Inferior parietal cortex (tissue), 1 donor: ENCODE results near the gene SPRED2.

ENCODE experiments used
- DNase-seq: peaks from one replicate; pipeline ENCODE4 v3.0.0-alpha.2; 2016; ENCODE audit errors: extremely low spot score

The SPRED2 gene

GRCh38 chr2:65432227-65433190 lies at the start of gene SPRED2:
SPRED2 (minus strand) TSS chr2:65432599; CDS start chr2:65431987, 612 bp downstream.
- DNase-seq: peak; percentile 91

DNA sequence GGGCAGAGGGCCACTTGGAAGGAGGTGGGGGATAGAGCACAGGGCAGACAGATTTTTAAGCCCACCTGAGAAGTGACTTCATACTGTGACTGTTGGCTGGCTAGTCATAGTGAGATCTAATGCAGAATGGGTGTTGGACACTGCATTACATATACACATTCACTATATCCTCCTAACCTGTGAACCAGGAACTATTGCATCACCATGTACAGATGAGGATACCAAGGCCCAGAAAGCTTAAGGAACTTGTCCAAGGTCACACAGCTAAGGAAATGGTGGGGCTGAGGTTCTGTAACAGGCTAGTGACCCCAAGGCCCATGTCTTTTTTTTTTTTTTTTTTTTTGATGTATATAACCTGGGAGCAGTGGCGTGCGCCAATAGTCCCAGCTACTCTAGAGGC lies 49.6 kb upstream of the SPRED2 start:
- no peak for DNase-seq

DNA sequence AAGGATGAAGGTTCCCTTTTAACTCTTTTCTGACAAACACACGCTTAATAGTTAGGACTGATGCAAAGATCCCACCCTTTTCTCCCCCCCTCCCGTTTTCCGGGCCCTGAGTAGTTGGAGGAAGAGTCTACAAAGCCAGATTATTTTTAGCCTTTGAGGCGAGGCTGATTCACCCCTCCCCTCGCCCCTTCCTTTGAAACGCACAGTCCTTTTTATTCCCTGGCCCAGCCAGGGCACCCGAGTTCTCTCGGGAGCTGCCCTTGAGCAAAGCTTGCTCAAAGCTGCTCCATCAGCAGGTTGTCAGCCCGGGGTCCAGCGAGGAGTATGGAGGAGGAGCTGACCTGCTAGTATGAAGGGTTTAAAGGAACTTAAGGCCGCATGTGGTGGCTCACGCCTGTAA lies 47.1 kb upstream of the SPRED2 start:
- no peak for DNase-seq

DNA sequence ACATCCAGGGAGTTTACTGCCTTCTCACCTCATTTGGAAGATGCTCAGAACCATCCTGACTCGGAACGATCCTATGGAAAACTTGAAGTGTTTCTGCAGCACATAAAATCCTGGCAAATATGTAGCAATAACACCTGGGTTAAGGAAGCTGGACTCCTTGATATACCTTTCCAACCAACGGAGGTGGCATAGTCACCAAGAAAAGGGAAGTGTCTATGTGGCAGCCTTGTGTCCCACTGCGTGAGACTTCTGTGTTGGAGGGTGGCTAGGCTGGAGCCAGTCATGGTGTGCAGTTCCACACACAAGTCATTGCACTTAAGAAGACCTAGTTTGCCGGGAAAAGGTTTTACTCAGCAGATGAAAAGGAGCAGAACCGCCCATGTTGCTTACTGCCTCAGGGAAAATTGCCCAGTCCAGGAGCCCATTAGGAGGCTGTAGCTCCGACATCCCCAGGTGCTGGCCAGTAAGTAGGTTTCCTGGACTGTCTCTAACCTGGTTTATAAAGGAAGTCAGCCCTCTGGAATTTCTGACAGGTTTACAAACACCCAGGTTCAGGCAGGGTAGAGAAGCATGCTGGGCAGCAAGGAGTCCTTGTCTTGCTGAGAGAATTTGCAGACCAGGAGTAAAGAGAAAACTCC lies 46.2 kb upstream of the SPRED2 start:
- DNase-seq: no peak

- DNase-seq: no peak
Measured at GRCh38 chr2:65477590-65477989, 45.2 kb upstream of the SPRED2 start.

DNA sequence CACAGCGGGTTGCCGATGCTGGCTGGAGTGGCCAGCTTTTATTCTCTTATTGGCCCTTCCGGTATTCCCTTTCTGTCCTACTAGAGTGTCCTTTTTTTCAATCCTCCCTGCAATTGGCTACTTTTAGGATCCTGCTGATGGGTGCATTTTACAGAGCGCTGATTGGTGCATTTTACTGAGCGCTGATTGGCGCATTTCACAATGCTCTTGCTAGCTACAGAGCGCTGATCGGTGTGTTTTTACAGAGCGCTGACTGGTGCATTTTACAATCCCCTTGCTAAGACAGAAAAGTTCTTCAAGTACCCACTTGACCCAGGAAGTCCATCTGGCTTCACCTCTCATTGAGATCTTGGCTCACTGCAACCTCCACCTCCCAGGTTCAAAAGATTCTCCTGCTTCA lies 44.4 kb upstream of the SPRED2 start:
- no peak for DNase-seq

DNA sequence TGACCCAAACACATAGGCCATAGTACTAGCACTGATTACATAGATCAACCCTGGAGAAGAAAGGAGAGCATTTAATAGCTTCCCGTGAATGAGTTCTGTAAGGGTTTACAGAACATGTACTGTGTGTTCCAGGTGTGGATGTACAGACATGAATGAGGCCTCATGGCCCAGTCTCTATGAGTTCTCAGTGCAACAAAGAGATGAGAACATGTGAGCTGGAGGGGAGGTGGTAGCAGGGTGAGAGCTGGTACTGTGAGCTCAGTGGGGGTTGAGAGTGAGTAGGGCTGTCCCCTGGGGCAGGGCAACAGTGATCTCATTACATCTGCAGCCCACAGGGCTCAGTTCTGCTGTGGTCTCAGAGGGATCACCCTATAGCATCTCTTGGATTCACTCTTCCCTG lies 42.6 kb upstream of the SPRED2 start:
- DNase-seq: no peak

- DNase-seq: no peak
Measured at GRCh38 chr2:65473045-65473444, 40.6 kb upstream of the SPRED2 start.

GRCh38 chr2:65471409-65471808 lies 39.0 kb upstream of the SPRED2 start:
- no peak for DNase-seq

GRCh38 chr2:65466551-65466950 lies 34.2 kb upstream of the SPRED2 start:
- DNase-seq: no peak

- no peak for DNase-seq
Measured at GRCh38 chr2:65465857-65466256, 33.5 kb upstream of the SPRED2 start.

DNA sequence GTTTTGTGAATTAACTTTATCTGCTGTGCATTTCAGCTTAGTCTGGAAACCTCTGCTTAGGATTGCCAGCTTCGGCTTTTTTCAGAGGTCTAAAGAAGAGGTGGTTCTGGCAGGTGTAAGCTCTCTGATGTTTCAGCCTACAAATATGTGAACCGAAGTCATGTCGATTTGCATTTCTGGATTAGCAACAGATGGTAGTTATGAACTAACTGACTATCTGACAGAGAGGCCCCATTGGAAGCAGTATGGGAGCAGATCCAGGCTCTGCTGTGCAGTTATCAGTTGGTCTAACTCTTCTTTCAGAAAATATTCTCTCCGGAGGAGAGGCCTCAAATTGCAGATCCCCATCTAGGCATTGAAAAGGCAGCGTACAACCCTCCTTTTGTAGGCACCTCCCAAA lies 32.7 kb upstream of the SPRED2 start:
- DNase-seq: no peak

DNA sequence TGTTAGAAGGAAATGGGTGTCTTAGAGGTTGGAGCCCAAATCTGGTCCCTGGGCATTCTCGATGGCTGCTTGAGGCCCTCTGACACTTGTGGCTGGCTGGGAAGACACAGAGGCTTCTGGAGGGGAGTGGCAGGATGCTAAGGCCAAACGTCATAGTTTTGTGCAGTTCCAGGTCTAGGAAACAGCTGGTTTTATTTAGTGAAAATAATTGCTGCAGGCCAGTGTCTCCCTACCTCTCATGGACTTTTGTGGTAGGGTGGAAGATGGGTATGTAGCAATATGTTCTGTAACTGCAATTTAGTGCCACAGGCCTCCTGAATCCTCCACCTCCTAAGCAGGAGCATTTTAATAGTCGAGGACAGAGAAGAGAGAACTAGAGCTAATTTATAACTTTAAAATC lies 32.2 kb upstream of the SPRED2 start:
- no peak for DNase-seq

DNA sequence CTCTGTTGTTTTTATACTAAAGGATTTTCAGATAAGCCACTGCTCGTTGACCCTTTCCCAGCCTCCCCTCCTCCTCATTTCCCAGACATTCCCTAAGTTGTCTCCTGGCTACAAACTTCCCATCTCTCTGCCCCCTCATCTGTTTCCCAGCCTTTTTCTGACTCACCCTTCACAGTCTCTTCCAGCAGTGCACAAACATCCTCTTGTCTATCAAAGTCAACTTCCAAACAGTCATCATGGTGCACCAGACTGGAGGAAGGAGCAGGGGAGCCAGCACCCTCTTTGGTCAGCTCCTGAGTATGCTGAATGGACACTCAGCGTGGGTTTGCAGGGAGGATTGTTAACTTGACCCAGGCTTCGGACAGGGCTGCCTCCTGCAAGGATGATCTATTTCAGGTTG lies 26.6 kb upstream of the SPRED2 start:
- no peak for DNase-seq

- no peak for DNase-seq
Measured at GRCh38 chr2:65456886-65457285, 24.5 kb upstream of the SPRED2 start.

DNA sequence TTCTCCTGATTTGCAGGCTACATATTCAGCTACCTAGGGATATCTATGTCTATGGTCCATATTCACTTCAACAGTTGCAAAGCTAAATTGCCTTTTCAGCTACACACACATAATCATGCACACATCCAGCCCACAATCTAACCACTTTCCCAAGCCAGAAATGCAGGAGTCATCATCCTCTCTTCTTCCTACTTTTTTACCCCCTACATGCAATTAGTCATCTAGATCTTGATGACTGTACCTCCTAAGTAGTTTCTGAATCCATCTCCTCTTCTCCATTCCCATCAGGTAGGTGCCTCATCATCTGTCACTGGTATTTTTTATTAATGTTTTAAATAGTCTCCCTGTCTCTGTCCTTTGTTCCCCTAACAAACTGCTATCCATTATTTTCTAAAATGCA lies 23.7 kb upstream of the SPRED2 start:
- no peak for DNase-seq

- DNase-seq: no peak
Measured at GRCh38 chr2:65453916-65454315, 21.5 kb upstream of the SPRED2 start.

- DNase-seq: no peak
Measured at GRCh38 chr2:65452150-65452895, 19.9 kb upstream of the SPRED2 start.

DNA sequence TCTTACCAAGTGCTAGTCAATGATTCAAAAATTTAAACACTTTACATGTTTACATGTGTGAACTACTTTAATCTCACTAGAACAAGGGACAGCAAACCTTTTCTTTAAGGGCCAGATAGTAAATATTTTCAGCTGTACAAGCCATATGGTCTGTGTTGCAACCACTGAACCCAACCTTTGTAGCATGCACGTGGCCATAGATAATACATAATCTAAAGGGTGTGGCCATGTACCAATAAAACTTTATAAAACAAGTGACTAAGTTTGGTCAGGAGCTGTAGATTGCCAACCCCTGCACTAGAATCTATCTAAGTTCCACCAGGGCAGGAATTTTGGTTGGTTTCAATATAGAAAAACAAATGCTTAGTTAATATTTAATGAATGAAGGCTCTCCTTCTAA lies 18.4 kb upstream of the SPRED2 start:
- no peak for DNase-seq

DNA sequence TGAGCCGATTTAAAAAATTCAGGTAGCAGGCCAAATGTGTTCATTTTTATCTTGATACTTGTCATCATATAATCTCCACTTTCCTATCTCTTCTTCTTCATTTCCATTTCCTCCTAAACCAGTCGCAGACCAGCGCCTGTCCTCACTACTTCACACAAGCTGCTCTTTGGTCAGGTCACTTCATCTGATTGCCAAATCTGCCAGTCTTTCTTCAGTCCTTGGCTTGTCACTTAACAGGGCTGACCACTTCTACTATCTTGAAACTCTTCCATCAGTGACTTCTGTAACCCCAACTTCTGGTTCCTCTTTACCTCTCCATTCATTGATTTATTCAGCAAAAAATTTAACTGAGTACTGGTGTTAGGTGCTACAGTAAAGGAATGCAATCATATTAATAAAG lies 18.0 kb upstream of the SPRED2 start:
- DNase-seq: no peak

- no peak for DNase-seq
Measured at GRCh38 chr2:65443509-65444186, 11.2 kb upstream of the SPRED2 start.
